ENCODE measurements around the gene OR7A10.

- TF ChIP-seq TAF1 (IDR thresholded peaks at IDR 0.05; ENCODE audit: low read depth) (no peak), RAD21 (IDR thresholded peaks at IDR 0.05; ENCODE audit: low read depth) (no peak), EGR1 (IDR thresholded peaks at IDR 0.05) (no peak), EP300 (IDR thresholded peaks at IDR 0.05; ENCODE audit: borderline replicate concordance) (no peak), NFIC (IDR thresholded peaks at IDR 0.05) (no peak), CEBPB (IDR thresholded peaks at IDR 0.05) (no peak), YY1 (IDR thresholded peaks at IDR 0.05; ENCODE audit: low read depth) (no peak), FOXM1 (IDR thresholded peaks at IDR 0.05; ENCODE audit: borderline replicate concordance, low read depth) (no peak), MAX (IDR thresholded peaks at IDR 0.05) (no peak), TCF12 (IDR thresholded peaks at IDR 0.05; ENCODE audit: low read depth) (no peak), REST (IDR thresholded peaks at IDR 0.05; ENCODE audit: low read depth) (no peak)
- TF ChIP-seq, protein P1, sequence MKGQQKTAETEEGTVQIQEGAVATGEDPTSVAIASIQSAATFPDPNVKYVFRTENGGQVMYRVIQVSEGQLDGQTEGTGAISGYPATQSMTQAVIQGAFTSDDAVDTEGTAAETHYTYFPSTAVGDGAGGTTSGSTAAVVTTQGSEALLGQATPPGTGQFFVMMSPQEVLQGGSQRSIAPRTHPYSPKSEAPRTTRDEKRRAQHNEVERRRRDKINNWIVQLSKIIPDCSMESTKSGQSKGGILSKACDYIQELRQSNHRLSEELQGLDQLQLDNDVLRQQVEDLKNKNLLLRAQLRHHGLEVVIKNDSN (IDR thresholded peaks at IDR 0.05): no peak
Observed at GRCh38 chr19:14848822-14849221, at the start of gene OR7A10.
